ENCODE data around the gene TMEM164. TPM values are rescaled to one million over a fixed set of nuclear protein-coding genes. Genes with fewer than 3 reads are reported as not detected.

Gene TMEM164
- total RNA-seq, 4 donors from 2014 or later = 8.2 to 13.4 (median 11.1) TPM

DNA sequence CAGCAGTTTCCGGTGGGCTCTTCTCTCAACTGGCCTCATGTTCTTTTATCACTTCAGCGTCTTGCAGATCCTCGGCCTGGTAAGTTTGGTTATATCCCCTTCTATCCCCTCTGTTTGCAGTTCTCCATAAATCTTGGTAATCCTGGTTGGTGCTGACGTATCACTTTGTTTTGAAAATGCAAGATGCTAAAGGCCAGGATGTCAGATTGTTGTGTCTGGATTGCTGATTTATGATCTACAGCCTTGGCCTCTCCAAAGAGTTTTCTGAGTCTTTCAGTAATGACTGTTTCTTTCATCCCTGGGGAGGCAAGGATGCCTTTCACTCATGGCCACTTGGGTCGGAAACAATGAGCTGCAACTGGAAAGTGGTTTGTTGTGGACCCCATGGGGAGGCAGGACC is 168.5 kb downstream of the TMEM164 start:
- intact Hi-C loops (cut with DNase I) = no loop called here
- 80% methylated on average over 5 of the region's 5 CpGs for WGBS
- DNase-seq (ENCODE audit: extremely low spot score) = no peak
- Histone ChIP-seq H3K27me3 (no peaks in the 10 kb centered on the region), H3K4me1 (no peaks in the 10 kb centered on the region), H3K36me3 (peaks cover 0 to 7% (median 0%) of the 10 kb centered on the region in 4 donors), H3K4me3 (no peak overlapping the region), H3K9me3 (no peaks in the 10 kb centered on the region), H3K27ac (replicated peaks in 1 of 4) (no peak overlapping the region)
- TF ChIP-seq, protein P1, sequence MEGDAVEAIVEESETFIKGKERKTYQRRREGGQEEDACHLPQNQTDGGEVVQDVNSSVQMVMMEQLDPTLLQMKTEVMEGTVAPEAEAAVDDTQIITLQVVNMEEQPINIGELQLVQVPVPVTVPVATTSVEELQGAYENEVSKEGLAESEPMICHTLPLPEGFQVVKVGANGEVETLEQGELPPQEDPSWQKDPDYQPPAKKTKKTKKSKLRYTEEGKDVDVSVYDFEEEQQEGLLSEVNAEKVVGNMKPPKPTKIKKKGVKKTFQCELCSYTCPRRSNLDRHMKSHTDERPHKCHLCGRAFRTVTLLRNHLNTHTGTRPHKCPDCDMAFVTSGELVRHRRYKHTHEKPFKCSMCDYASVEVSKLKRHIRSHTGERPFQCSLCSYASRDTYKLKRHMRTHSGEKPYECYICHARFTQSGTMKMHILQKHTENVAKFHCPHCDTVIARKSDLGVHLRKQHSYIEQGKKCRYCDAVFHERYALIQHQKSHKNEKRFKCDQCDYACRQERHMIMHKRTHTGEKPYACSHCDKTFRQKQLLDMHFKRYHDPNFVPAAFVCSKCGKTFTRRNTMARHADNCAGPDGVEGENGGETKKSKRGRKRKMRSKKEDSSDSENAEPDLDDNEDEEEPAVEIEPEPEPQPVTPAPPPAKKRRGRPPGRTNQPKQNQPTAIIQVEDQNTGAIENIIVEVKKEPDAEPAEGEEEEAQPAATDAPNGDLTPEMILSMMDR (IDR thresholded peaks at IDR 0.05) = no peak
- no peak for TF ChIP-seq EP300 (IDR thresholded peaks at IDR 0.05)
- no peak for TF ChIP-seq POLR2AphosphoS5 (IDR thresholded peaks at IDR 0.05)
- no peak for TF ChIP-seq POLR2A (IDR thresholded peaks at IDR 0.05; ENCODE audit: low read depth)

DNA sequence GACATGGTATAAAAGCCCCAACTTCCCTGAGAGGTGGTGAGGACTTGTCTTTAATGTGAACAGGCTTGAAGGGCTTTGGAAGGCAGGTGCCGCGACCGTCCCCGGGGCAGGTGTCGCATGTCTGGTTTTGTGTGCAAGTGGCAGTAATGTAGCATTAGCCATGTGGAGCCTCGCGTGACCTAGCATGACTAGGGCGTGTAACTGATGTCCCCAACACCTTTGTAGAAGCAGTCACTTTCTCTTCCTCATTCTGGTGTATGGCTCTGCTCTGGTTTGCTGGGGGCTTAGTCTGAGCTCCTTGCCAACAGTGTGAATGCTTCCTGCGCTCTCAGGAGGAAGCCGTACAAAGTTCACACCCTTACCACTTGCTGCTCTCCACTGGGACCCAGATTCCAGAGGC is 169.3 kb downstream of the TMEM164 start:
- no peak overlapping the region for H3K27ac ChIP-seq (replicated peaks in 1 of 4)
- no peak overlapping the region for H3K4me3 ChIP-seq
- H3K36me3 ChIP-seq = peaks cover 0 to 7% (median 0%) of the 10 kb centered on the region in 4 donors
- H3K9me3 ChIP-seq = no peaks in the 10 kb centered on the region
- no peaks in the 10 kb centered on the region for H3K4me1 ChIP-seq
- 96% methylated on average over 9 of the region's 10 CpGs for WGBS
- DNase-seq (ENCODE audit: extremely low spot score) = no peak
- H3K27me3 ChIP-seq = no peaks in the 10 kb centered on the region
- no peak for TF ChIP-seq POLR2AphosphoS5 (IDR thresholded peaks at IDR 0.05)
- TF ChIP-seq POLR2A (IDR thresholded peaks at IDR 0.05; ENCODE audit: low read depth) = no peak
- intact Hi-C loops (cut with DNase I) = no loop called here

DNA sequence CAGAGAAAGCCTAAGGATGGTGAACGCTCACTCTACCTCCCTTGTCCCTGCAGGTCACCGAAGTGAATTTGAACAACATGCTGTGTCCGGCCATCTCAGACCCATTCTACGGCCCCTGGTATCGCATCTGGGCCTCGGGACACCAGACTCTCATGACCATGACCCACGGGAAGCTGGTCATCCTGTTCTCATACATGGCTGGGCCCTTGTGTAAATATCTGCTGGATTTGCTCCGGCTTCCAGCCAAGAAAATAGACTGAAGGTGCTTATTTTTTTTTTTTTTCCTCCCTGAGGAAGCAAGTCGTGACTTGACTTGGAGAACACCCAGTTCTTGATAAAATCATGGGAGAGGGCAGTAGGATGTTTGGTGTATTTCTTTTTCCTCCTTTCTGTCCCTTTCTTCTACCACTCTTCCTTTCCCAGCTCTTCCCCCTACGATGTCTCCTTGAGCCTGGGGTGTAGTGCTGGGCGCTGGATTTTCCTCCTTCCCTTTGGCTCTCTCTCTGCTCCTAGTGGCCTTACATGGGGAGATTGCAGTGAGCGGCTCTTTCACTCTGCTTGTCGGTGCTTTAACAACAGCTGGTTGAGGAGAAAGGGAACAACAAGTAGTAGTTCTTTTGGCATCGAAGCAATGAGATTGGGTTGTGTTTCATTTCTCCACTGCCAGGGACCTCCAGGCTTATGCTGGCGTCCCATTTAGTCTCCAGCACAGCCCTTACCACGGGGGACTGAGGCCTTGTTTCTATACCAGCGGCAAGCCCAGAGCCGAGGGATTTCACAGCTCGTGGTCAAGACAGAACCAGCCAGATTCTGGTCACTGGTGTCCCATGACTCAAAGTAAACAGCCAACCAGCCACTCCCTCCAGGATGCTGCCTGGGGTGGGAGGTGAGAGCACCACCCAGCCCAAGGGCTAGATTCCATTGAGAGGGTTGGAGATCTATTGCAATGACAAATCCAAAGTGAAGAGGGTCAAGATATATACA is 170.6 kb downstream of the TMEM164 start:
- Histone ChIP-seq H3K9me3 (no peaks in the 10 kb centered on the region), H3K27ac (replicated peaks in 1 of 4) (no peak overlapping the region), H3K36me3 (peaks cover 0 to 7% (median 0%) of the 10 kb centered on the region in 4 donors), H3K27me3 (no peaks in the 10 kb centered on the region), H3K4me1 (no peaks in the 10 kb centered on the region), H3K4me3 (no peak overlapping the region)
- DNase-seq (ENCODE audit: extremely low spot score) = no peak
- WGBS = 86% methylated on average over 19 of the region's 19 CpGs
- intact Hi-C loops (cut with DNase I) = no loop called here
- no peak for TF ChIP-seq EP300 (IDR thresholded peaks at IDR 0.05)
- no peak for TF ChIP-seq POLR2AphosphoS5 (IDR thresholded peaks at IDR 0.05)
- TF ChIP-seq, protein P1 (IDR thresholded peaks at IDR 0.05) = no peak
- TF ChIP-seq POLR2A (IDR thresholded peaks at IDR 0.05; ENCODE audit: low read depth) = no peak

DNA sequence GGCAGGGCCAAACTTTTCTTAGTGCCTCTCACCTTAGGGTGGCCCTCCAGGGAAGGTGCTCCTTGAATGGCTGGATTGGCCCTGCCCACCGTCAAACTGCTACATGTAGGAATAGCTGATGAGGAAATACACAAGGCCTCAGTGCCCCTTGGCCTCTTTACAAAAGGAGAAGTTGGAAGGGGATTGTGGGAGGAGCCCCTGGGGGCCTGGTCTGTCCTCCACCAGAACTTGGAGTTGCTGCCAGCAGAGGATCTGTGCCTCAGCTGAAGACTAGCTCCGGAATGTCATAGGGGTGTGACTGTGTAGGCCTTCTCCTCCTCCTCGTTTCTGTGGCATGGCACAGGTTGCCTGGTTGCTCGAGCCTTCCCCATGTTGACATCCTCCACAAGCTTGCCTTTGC is 172.2 kb downstream of the TMEM164 start:
- 58% methylated on average over 4 of the region's 4 CpGs for WGBS
- Histone ChIP-seq H3K4me3 (no peak overlapping the region), H3K27me3 (no peaks in the 10 kb centered on the region), H3K4me1 (peaks cover 0 to 2% (median 2%) of the 10 kb centered on the region in 4 donors), H3K27ac (replicated peaks in 1 of 4) (no peak overlapping the region), H3K9me3 (no peaks in the 10 kb centered on the region), H3K36me3 (peaks cover 0 to 7% (median 0%) of the 10 kb centered on the region in 4 donors)
- no peak for DNase-seq (ENCODE audit: extremely low spot score)
- intact Hi-C loops (cut with DNase I) = no loop called here
- TF ChIP-seq POLR2A (IDR thresholded peaks at IDR 0.05; ENCODE audit: low read depth) = no peak
- TF ChIP-seq EP300 (IDR thresholded peaks at IDR 0.05) = no peak
- TF ChIP-seq POLR2AphosphoS5 (IDR thresholded peaks at IDR 0.05) = no peak
- TF ChIP-seq, protein P1 (IDR thresholded peaks at IDR 0.05) = no peak

DNA sequence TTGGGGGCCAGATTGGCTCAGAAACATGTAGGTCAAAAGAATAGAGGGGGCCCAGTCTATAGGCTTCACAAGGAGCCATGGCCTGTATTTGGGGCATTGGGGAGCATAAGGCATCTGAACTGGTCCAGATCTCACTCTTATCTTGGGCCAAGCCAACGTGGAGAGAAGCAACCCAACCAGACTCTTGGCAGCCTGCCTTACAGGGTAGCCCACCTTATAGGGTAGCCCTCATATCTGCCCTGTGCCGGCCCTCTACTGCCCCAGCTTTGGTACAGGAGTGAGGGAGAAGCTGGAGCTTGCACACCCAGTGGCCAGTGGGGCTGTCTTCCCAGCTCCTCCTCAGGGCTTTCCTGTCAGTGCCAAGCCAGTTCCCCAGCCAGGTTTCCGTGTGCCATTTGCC is 172.8 kb downstream of the TMEM164 start:
- peaks cover 0 to 8% (median 7%) of the 10 kb centered on the region in 4 donors for H3K4me1 ChIP-seq
- WGBS = 81% methylated on average over 3 of the region's 3 CpGs
- H3K27me3 ChIP-seq = no peaks in the 10 kb centered on the region
- H3K4me3 ChIP-seq = no peak overlapping the region
- no peaks in the 10 kb centered on the region for H3K9me3 ChIP-seq
- no peak overlapping the region for H3K27ac ChIP-seq (replicated peaks in 1 of 4)
- TF ChIP-seq EP300 (IDR thresholded peaks at IDR 0.05) = no peak
- no peak for TF ChIP-seq POLR2A (IDR thresholded peaks at IDR 0.05; ENCODE audit: low read depth)
- TF ChIP-seq, protein P1 (IDR thresholded peaks at IDR 0.05) = no peak
- no peak for TF ChIP-seq POLR2AphosphoS5 (IDR thresholded peaks at IDR 0.05)
- intact Hi-C loops (cut with DNase I) = no loop called here
- DNase-seq (ENCODE audit: extremely low spot score) = no peak
- H3K36me3 ChIP-seq = peaks cover 0 to 7% (median 0%) of the 10 kb centered on the region in 4 donors
